HG03457 (cell line): ENCODE data around the gene PTBP1.

Experiments
- ATAC-seq: cut with Tn5 transposase; IDR thresholded peaks from one replicate; pipeline ENCODE4 v1.9.1; 2021; ENCODE audit warnings: moderate number of reproducible peaks; ENCODE audit not compliant: unreplicated experiment

The PTBP1 gene

DNA sequence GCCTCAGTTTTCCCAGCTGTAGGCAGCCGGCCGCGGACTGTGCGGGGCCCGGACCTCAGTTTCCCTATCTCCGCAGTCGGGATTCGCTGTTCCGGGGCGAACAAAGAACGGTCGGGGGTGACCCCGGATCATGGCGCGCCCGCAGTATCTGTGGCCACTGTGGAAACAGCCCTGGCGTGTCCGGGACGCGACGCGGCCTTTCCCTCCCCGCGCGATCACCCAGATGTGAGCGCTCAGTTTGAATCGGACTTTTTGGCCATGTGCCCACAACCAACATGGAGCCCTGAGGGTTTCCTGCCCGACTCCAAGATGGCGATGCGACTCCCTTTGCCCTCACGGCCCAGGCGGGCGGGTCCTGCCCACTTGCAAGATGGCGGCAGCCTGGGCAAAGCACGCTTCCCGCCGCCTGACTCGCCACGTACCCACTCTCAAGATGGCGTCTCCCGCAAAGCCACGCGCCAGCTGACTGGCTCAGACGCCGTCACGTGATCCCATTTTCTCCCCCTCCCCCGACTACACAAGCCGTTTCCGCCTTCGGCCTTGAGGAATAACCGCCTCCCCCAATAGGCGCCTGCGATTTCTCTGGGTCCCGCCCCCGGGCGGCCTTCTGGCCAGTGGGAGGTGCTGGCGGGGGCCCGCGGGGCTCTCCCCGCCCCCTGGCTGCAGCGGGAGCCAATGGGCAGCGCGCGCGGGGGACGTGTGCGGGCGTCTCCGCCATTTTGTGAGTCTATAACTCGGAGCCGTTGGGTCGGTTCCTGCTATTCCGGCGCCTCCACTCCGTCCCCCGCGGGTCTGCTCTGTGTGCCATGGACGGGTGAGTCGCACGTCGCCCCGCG is at the start of gene PTBP1:
Gene PTBP1 (plus strand): TSS at position 761 of the 836 bp plus-strand sequence. CDS start 46 bp downstream, at position 807.
- ATAC-seq, result peak; percentile 59

DNA sequence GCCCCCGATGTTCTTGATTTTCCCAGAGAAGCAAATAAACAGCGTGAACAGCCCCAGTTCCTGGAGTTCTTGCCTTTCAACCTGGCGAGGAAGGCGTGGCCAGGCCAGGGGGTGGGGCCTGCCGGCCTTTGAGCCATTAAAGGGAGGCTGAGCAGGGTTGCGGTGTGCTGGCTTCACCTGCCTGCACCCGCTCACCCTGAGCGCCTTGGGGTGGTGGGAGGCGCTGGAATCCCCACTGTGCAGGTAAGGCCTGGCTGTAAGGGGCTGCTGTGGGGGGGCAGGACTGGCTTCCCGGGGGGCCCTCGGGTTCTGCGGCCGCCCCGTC is 49.0 kb upstream of the PTBP1 start:
- ATAC-seq, result no peak

DNA sequence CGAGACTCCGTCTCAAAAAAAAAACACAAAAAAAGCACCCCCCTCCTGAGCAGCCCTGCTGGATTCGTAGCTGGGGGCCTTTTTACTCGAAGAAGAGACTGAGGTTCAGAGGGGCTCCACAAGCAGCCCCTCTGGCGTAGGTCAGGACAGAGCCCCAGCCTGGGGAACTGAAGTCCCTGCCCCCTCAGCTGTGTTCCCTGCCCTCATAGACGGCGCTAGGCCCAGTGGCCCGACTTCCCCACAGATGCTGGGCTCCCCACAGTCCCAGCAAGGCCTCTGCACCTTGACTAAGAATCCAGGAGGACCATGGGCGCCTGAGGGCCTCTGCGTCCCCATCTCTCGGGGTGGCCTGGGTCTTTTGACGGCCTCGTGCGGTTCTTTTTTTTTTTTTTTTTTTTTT is 47.4 kb upstream of the PTBP1 start:
- no peak for ATAC-seq

DNA sequence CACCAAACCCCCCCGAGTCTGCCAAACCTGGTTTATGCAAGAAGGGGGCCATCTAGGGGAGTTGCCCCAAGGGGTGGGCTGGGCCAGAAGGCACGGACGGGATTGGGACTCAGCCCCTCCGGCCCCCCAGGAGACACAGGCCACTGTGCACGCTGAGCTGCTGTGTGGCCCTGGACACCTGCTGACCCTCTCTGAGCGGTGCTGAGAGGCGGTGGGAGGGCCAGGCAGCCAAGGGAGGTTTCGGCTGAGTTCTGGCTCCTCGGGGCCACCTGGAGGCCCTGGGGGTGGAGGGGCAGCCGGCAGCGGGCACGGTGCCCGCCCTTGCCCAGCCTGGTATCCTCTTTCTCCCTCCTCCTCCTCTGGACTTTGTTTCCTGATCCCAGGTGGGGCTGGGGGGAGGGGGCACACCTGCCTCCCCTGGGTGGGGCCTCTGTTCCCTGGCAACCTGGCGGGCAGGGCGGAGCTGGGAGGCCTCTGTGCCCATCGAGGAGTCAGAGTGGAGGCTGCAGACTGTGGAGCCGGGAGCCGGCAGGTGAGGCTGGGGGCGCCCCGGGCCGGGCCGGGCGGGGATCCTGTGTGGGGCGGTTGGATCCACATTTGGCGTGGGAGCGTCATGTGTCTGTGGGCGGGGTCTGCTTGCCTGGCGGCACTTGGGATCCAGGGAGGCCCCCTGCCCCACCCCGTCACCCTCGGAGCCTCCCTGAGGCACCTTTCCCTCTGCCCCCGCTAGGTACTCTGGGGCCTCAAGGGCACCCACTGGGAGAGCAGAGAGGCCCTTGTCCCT is 46.4 kb upstream of the PTBP1 start, which contains the start of gene MISP:
Gene MISP (plus strand): TSS at position 473 of the 784 bp plus-strand sequence. CDS start 5,835 bp downstream, outside the sequence.
- no peak for ATAC-seq

DNA sequence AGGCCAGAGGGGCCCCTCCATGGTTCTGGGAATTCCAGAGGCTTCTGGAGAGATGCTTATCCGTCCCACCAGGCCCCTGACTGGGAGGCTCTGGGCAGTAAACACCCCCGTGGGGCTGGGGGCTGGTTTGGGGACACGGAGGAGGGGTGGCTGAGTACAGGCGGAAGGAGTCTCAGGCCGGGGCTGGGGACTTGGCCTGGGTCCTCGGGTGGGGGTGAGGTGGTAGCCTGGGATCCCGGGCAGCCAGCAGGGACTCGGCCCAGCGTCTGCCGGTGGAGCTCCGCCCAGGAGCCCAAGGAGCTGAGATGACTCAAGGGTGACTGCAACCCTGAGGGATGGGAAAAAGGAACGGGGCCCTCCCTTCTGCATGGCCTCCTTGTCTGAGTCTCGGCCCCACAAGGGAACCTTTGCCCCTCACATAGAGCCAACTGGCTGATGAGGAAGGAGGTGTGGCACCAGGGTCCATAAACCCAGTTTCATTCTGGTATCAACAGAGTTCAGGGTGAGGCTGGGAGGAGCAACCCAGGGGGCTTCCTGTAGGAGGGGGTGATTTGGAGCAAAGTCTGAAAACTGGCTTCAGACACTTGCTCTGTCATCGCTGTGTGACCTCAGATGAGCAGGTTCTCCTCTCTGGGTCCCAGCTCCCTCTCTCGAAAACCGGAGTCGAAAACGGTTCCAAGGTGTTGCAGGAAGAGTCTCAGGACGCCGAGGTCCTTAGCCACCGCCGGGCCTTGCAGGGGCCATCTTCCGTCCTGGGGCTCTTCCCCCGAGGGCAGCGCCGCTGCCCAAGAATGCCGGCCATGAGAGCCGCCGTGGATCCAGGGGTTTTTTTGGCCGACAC is 45.5 kb upstream of the PTBP1 start:
- no peak for ATAC-seq

DNA sequence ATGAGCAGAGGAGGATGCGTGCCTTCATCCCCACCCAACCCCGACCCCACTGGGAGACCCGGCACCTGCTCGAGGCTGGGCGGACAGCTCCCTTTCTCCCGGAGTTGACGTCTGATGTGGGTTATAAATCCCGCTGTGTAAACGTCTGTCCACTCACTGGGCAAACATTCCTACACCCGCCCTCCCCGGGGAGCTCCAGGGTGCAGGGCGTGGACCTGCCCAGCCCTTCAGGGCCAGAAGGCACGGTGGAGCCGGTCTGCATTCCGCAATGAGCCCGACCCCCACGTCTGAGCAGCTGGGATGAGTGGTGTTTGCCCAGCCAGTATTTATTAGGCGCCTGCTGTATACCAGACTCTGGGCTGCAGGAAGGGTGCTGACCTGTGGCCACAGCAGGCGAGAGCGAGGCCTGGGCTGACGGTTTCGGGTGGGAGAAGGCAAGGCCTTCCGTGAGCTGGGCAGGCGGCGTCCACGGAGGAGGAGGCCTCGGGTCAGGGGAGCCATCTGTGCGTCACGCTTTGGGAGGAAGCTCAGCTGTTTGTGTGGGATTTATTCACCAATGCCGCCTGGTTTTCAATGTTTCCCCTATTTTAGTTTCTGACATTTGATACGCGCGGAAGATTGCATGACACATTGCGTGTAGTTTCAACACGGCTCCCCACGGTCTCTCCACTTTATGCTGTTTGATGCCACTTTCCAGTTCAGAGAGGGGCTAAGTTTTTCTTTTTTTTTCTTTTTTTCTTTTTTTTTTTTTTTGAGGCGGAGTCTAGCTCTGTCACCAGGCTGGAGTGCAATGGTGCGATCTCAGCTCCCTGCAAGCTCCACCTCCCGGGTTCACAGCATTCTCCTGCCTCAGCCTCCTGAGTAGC is 44.4 kb upstream of the PTBP1 start:
- no peak for ATAC-seq

DNA sequence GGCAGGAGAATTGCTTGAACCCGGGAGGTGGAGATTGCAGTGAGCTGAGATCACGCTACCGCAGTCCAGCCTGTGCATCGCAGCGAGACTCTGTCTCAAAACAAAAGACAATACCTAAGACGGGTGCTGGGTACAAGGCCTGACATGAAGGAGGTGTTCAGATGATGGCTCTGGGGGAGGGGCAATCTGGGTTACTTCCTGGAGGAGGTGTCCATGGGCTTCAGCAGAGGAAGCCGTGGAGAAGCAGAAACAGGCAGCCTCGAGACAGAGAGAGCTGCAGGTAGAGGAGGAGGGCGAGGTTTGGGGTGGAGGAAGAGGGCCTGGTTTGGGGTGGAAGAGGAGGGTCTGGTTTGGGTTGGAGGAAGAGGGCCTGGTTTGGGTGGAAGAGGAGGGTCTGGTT is 42.7 kb upstream of the PTBP1 start:
- no peak for ATAC-seq

DNA sequence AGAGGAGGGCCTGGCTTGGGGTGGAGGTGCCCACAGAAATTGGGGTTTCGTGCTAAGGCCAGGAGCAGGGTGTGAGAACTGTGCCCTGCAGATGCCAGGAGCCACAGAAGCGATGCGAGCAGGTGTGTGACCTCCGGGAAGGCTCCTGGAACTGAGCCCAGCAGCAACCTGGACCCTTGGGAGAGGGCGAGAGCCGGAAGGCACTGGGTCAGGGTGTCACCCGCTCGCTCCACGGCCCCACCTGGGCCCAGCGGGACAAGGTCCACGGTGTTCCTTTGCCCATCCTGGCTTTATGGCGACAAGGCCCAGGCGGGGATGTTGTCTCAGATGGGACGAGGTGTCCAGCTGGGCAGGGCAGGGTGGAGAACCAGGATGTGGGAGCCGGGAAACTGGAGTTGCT is 42.2 kb upstream of the PTBP1 start:
- no peak for ATAC-seq

DNA sequence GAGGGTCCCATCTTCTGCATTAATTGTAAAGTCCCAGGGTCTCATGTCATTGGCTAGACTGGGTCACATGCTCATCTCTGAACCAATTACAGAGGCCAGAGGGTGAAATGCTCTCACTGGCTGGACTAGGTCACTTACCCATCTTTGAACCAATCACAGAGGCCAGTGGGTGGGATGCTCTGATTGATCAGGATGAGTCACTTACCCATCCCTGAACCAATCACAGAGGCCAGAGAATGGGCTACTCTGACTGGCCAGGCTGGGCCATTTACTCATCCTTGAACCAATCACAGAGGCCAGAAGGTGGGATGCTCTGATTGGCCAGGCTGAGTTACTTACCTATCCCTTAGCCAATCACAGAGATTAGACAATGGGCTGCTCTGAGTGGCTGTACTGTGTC is 41.0 kb upstream of the PTBP1 start:
- ATAC-seq, result no peak

DNA sequence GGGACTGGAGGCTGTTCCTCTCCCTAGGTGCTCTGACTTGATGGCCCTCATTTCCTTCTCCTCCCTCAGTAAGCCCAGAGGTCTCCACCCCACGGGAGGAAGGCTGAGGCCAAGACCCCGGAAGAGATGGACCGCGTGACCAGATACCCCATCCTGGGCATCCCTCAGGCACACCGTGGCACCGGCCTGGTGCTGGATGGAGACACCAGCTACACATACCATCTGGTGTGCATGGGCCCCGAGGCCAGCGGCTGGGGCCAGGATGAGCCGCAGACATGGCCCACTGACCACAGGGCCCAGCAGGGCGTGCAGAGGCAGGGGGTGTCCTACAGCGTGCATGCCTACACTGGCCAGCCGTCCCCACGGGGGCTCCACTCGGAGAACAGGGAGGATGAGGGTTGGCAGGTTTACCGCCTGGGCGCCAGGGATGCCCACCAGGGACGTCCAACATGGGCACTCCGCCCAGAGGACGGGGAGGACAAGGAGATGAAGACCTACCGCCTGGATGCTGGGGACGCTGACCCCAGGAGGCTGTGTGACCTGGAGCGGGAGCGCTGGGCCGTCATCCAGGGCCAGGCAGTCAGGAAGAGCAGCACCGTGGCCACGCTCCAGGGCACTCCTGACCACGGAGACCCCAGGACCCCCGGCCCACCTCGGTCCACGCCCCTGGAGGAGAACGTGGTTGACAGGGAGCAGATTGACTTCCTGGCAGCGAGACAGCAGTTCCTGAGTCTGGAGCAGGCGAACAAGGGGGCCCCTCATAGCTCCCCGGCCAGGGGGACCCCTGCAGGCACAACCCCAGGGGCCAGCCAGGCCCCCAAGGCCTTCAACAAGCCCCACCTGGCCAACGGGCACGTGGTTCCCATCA is 40.2 kb upstream of the PTBP1 start:
- no peak for ATAC-seq

DNA sequence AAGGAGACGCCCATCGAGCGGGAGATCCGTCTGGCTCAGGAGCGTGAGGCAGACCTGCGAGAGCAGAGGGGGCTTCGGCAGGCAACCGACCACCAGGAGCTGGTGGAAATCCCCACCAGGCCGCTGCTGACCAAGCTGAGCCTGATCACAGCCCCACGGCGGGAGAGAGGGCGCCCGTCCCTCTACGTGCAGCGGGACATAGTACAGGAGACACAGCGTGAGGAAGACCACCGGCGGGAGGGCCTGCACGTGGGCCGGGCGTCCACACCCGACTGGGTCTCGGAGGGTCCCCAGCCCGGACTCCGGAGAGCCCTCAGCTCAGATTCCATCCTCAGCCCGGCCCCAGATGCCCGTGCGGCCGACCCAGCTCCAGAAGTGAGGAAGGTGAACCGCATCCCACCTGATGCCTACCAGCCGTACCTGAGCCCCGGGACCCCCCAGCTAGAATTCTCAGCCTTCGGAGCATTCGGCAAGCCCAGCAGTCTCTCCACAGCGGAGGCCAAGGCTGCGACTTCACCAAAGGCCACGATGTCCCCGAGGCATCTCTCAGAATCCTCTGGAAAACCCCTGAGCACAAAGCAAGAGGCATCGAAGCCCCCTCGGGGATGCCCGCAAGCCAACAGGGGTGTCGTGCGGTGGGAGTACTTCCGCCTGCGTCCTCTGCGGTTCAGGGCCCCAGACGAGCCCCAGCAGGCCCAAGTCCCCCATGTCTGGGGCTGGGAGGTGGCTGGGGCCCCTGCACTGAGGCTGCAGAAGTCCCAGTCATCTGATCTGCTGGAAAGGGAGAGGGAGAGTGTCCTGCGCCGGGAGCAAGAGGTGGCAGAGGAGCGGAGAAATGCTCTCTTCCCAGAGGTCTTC is 39.2 kb upstream of the PTBP1 start:
- no peak for ATAC-seq

DNA sequence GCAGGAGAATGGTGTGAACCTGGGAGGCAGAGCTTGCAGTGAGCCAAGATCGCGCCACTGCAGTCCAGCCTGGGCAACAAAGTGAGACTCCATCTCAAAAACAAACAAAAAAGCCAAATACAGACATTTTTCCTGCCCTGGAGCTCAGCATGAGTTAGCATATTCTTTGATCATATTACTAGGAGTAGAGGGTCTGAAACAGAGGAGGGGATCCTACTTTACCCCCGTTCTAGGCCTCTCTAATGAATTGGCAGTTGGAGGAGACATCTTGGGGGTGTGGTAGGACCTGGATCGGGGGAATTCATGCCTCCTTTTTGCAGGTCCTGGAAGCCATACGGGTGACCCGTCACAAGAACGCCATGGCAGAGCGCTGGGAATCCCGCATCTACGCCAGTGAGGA is 34.1 kb upstream of the PTBP1 start:
- no peak for ATAC-seq

DNA sequence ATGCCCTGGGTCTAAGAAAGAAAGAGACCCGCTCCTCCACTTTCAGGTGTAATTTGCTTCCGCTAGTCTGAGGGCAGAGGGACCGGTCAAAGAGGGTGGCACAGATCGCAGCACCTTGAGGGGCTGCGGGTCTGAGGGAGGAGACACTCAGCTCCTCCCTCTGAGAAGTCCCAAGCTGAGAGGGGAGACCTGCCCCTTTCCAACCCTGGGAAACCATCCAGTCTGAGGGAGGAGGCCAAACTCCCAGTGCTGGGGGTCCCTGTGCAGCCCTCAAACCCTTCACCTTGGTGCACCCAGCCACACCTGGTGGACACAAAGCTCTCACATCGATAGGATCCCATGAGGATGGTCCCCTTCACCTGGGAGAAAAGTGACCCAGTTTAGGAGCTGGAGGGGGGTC is 33.4 kb upstream of the PTBP1 start:
- no peak for ATAC-seq

DNA sequence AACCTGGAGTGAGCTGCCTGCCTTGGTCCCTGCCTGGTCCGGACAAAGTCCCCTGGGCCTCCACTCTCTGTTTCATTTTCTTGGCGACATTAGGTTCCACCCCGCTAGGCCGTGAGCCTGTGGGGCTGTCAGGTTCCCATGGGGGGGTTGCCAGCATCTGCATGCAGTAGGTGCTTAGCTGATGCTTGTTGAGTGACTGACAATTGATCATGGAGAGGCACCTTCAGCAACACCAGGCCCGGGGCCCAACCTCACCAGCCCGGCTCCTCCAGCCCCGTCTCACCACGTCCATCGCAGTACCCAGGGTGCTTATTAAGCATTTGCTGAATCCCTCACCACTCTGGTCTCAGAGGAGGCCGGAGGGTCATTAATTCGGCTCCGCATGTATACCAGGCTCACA is 33.0 kb upstream of the PTBP1 start:
- no peak for ATAC-seq

DNA sequence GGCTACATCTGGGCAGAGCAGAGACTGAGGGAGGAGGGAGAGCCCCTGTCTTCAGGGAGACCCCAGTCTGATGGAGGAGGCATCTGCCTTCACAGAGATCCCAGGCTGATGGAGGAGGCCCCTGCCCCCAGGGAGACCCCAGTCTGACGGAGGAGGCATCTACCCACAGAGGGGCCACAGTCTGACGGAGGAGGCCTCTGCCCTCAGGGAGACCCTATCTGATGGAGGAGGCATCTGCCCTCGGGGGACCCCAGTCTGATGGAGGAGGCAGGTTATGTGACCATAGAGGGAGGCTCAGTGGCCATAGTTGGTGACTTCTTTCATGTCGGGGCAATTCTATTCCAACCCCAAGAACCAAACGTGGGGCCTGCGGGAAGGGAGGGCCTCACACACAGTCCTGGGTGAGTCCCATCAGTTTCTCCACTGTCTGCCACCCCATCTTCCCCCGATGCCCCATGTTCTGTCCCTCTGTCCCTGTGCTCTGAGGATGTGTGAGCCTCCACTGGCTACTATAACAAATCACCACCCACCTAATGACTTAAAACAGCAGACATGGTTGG is 32.0 kb upstream of the PTBP1 start:
- ATAC-seq, result no peak

DNA sequence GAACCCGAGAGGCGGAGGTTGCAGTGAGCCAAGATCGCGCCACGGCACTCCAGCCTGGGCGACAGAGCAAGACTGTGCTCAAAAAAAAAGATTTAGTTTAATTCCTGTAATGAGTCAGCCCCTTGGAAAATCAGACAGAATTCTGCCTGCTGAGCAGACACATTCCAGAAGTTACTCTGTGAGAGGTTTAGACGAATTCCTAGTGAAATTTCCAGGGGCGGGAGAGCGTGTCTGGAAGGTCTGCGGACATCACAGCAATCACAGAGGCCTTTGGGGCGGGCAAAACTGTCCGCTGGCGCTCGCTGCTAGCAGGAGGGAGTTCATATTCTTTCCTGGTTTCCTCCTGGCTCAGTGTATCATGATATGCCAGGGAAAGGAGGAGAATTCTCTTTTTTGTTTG is 28.8 kb upstream of the PTBP1 start:
- ATAC-seq, result no peak

DNA sequence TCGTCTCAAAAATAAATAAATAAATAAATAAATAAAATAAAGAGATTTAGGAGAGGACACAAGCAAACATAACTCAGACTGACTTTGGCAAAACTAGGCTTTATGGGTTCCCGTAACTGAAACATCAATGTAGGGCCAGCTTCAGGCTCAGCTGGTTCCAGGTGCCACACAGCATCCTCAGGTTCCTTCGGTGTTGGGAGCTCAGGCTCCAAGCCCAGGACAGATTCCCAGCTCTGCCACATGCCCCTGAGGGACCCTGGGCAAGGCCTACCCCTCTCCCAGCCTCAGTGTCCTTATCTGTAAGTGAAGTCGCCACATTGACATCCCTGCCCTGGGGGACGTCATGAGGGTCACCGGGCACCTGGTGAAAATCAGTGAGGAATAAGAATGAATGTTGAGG is 27.6 kb upstream of the PTBP1 start:
- no peak for ATAC-seq

DNA sequence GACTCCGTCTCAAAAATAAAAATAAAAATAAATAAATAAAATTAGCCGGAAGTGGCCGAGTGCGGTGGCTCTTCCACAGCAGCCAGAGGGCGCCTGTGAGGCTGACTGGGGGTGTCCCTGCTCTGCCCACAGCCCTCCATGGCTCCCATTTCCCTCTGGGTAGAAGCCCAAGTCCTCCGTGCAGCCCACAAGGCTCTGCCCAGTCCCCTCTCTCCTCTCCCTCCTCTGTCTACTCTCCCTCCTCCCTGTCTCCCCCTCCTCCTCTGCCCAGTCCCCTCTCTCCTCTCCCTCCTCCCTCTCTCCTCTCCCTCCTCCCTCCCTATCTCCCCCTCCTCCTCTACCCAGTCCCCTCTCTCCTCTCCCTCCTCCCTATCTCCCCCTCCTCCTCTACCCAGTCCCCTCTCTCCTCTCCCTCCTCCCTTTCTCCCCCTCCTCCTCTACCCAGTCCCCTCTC is 25.9 kb upstream of the PTBP1 start:
- ATAC-seq, result no peak
